ENCODE results near the gene KLF6. TPM values are rescaled to one million over a fixed set of nuclear protein-coding genes. Genes with fewer than 3 reads are reported as not detected.

The KLF6 gene
- total and polyA plus RNA-seq, 2 donors (not counting 3 experiments of a cell fraction or from before 2014, with no cell fraction given) = 183 to 307 TPM

GRCh38 chr10:3764626-3765112 is 20.3 kb downstream of the KLF6 start:
- intact Hi-C loops (cut with micrococcal nuclease) (no loop called here), dilution Hi-C loops (cut with MboI; ENCODE audit: extremely low pct_ligation_motif_present, low sequenced_read_pairs) (no loop called here)
- Histone ChIP-seq H3K9me1 (replicated peaks; ENCODE audit: control insufficient read depth, extremely low read depth, insufficient read depth, low read length) (no peaks in the 10 kb centered on the region), H3K27me3 (ENCODE audit: control insufficient read depth in 2 of 2, insufficient read depth in 2 of 2, low read length in 2 of 2) (no peaks in the 10 kb centered on the region), H3K79me2 (ENCODE audit: control insufficient read depth, insufficient read depth, low read length) (no peaks in the 10 kb centered on the region), H4K20me1 (replicated peaks; ENCODE audit: control insufficient read depth, extremely low read depth, insufficient read depth, low read length) (no peaks in the 10 kb centered on the region), H3K4me1 (ENCODE audit: control insufficient read depth, extremely low read depth, insufficient read depth, low read length) (no peaks in the 10 kb centered on the region), H3K27ac (ENCODE audit: insufficient read depth, low read depth, low read length) (no peak overlapping the region), H2AFZ (ENCODE audit: low read depth, low read length) (no peak overlapping the region), H3K4me2 (ENCODE audit: insufficient read depth, low read length) (no peak overlapping the region), H3K4me3 (replicated peaks in 1 of 3; ENCODE audit: insufficient read depth in 1 of 3, low read depth in 1 of 3, low read length in 3 of 3) (no peak overlapping the region), H3K9ac (replicated peaks; ENCODE audit: extremely low read depth, insufficient read depth, low read length) (no peak overlapping the region), H3K36me3 (ENCODE audit: control insufficient read depth in 2 of 2, extremely low read depth in 1 of 2, insufficient read depth in 2 of 2, low read length in 2 of 2) (no peaks in the 10 kb centered on the region), H3K9me3 (replicated peaks; ENCODE audit: control insufficient read depth, insufficient read depth, low read length) (no peaks in the 10 kb centered on the region)
- ChIA-PET POLR2A (no interaction called here), CTCF (interaction anchor here (1.9 to 2.6 kb wide), 2 partner anchors 10 kb away, joined by 5 to 10 read pairs; no protein-coding TSS in a partner anchor)
- TF ChIP-seq POLR2AphosphoS5 (IDR thresholded peaks at IDR 0.05; ENCODE audit: insufficient read depth, low read depth, low read length) (no peak), POLR2A (IDR thresholded peaks at IDR 0.05; ENCODE audit: low read depth, low read length) (no peak), GATA2 (IDR thresholded peaks at IDR 0.05; ENCODE audit: insufficient read depth, insufficient read length, low read depth, low read length) (no peak), EZH2 (IDR thresholded peaks at IDR 0.05; ENCODE audit: borderline replicate concordance, low read depth, low read length, severe bottlenecking) (no peak), JUN (IDR thresholded peaks at IDR 0.05; ENCODE audit: borderline replicate concordance, insufficient read depth, insufficient read length, low read depth) (no peak), FOS (IDR thresholded peaks at IDR 0.05; ENCODE audit: borderline replicate concordance, insufficient read depth, low read length) (no peak), MYC (IDR thresholded peaks at IDR 0.05; ENCODE audit: low read depth, low read length) (no peak), MAX (IDR thresholded peaks at IDR 0.05; ENCODE audit: insufficient read depth, insufficient read length) (no peak)
- TF ChIP-seq, protein P1, sequence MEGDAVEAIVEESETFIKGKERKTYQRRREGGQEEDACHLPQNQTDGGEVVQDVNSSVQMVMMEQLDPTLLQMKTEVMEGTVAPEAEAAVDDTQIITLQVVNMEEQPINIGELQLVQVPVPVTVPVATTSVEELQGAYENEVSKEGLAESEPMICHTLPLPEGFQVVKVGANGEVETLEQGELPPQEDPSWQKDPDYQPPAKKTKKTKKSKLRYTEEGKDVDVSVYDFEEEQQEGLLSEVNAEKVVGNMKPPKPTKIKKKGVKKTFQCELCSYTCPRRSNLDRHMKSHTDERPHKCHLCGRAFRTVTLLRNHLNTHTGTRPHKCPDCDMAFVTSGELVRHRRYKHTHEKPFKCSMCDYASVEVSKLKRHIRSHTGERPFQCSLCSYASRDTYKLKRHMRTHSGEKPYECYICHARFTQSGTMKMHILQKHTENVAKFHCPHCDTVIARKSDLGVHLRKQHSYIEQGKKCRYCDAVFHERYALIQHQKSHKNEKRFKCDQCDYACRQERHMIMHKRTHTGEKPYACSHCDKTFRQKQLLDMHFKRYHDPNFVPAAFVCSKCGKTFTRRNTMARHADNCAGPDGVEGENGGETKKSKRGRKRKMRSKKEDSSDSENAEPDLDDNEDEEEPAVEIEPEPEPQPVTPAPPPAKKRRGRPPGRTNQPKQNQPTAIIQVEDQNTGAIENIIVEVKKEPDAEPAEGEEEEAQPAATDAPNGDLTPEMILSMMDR (IDR thresholded peaks at IDR 0.05; ENCODE audit: extremely low read depth in 1 of 2, insufficient read depth in 1 of 2, low read depth in 1 of 2, low read length in 2 of 2) = no peak
- BruUV-seq (replicated peaks) = no TSS peak
- DNase-seq (ENCODE audit: low read depth, low spot score) = no peak
- FAIRE-seq = no peak

All from endothelial cell of umbilical vein (primary cell).